Inflammatory macrophage treated with lipopolysaccharide for 1 hour (primary cell): ENCODE measurements around the gene MUC12.
"Not testable (repeated sequence)": the region's sequence is repeated elsewhere in the genome, so short reads cannot be mapped to it uniquely, and the experiment has no call there.

Source experiments
- DNase-seq, 2 donors: peaks; one replicate each; pipeline ENCODE4 v3.0.0-alpha.2; 2020 to 2022

The MUC12 gene

DNA sequence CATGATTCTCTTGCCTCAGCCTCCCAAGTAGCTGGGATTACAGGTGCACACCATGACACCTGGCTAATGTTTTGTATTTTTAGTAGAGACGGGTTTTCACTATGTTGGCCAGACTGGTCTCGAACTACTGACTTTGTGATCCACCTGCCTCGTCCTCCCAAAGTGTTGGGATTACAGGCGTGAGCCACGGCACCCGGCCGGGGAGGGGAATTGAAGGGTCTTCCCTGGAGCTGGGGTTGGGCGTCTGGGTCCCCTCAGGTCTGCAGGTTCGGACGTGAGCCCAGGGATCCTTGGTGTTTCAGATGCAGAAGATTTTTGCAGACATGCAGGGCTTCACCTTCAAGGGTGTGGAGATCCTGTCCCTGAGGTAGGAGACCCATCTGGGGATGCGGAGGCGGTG lies 6.0 kb upstream of the MUC12 start:
- DNase-seq, result no peak

DNA sequence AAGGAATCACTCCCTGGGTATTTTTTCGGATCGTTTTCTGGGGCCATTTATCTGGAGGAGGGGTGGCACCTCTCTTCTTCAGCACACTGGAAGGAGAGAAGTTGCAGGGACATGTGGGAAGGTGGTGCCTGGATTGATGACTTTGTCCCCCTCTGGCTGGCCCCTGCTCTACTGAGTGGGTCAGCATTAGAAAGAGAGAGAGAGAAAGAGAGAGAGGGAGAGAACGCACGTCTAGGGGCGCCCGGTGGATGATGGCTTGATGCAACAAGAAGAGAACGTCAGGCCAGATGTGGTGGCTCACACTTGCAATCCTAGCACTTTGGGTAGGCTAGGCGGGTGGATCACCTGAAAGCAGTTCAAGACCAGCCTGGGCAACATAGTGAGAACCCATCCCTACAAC lies 5.5 kb upstream of the MUC12 start:
- DNase-seq, result no peak

DNA sequence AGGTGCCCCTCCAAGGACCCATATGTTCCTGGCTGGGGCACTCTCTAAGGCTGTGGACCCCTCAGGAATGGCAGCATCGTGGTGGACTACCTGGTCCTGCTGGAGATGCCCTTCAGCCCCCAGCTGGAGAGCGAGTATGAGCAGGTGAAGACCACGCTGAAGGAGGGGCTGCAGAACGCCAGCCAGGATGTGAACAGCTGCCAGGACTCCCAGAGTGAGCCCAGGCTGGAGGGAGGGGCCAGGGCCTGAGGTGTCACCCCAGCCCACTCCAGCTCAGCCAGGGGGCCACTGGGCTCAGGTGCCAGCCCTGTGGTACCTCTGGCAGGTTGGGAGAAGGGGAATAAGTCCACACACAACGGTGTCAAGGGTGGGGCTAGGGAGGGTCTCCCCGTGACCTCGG lies 4.7 kb upstream of the MUC12 start:
- DNase-seq, result no peak

DNA sequence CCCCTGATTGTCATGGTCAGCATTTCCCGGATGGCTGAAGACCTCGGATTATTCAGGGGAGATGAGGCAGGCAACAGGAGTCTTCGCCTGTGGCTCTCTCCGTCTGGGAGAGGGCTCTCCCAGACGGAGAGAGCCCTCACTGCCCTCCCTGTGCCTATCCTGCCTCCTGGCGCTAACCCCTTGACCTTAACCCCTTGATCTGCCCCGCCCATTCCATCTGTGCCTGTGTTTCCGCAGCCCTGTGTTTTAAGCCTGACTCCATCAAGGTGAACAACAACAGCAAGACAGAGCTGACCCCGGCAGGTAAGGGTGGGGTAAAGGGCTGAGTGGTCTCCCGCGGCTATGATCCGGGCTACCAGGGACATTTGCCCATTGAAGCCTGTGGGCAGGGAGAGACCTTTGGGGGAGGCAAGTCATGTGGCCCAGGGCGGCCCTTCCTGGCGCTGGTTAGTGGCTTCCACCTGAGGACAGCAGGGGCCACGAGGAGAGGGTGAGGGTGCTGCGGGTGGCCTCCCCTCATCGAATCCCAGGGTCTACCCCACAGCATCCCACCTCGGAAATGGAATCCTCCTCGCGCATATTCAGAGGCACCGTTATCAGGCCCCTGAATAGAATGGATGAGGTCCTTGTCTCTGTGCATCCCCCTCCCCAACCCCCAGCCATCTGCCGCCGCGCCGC lies 4.2 kb upstream of the MUC12 start:
- DNase-seq, result no peak

DNA sequence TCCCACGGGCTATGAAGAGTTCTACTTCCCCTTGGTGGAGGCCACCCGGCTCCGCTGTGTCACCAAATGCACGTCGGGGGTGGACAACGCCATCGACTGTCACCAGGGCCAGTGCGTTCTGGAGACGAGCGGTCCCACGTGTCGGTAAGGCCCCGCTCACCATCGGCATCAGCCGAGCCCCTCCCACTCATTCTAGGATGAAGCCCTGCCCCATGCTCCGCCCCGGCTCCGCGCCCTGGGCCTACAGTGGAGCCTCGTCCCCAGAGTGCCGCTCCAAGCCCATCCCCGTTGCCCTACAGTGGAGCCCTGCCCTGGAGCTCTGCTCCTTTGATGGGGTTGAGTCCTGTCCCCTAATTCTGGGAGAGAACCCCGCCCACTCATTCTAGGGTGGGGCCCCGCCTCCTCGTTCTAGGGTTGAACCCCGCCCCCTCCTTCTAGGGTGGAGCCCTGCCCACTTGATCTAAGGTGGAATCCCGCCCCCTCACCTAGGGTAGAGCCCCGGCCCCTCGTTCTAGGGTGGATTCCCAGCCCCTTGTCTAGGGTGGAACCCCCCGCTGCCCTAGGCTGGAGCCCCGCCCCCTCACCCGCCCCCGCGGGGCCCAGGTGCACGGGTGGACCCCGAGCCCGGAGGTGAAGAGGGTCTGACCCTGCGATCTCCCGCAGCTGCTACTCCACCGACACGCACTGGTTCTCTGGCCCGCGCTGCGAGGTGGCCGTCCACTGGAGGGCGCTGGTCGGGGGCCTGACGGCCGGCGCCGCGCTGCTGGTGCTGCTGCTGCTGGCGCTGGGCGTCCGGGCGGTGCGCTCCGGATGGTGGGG lies 3.4 kb upstream of the MUC12 start:
- DNase-seq, result peak; percentile 47 to 89

DNA sequence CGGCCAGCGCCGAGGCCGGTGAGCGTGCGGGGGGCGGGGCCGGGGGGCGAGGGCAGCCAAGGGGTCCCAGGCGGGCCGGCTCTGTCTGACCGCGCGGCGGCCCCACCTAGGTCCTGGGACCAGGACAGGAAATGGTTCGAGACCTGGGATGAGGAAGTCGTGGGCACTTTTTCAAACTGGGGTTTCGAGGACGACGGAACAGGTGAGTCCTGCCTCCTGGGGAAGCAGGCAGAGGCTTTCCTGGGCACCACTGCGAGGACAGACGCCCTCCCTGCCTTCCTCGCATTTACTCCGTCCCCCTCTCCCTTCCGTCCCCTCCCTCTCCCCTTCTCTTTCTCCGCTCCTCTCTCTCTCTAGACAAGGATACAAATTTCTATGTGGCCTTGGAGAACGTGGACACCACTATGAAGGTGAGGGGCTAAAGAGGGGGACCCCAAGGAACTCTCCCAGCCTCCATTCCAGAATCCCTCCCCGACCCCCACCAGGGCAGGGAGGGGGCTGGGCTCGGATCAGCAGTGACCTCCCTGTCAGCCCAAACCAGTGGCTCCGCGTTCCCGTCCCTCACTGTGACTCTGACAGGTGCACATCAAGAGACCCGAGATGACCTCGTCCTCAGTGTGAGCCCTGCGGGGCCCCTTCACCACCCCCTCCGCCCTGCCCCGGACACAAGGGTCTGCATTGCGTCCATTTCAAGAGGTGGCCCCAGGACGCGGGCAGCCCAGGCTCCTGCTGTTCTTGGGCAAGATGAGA lies 2.6 kb upstream of the MUC12 start:
- no peak for DNase-seq

DNA sequence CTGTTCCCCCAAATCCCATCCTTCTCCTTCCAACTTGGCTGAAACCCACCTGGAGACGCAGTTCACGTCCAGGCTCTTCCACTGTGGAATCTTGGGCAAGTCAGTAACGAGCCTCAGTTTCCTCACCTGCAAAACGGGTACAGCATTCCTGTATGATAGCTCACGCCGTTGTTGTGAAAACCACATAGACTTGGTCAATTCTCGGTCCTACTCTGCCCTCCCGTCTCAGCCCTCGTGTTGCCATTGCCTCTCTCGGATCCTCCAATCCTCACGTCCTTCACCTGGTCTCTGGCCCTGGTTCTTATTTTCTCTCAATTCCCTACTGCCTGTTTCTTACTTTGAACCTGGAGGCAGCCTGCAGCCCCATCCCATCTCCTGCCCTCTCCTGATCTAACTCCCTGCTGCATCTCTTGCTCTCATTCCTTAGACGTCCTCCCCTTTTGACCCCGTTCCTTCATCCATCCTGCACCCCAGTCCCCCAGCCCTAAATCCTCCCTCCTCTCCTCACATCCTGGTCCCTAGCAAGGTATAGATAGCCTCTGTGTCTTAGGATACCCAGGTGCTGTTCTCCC lies 2.0 kb upstream of the MUC12 start:
- no peak for DNase-seq

DNA sequence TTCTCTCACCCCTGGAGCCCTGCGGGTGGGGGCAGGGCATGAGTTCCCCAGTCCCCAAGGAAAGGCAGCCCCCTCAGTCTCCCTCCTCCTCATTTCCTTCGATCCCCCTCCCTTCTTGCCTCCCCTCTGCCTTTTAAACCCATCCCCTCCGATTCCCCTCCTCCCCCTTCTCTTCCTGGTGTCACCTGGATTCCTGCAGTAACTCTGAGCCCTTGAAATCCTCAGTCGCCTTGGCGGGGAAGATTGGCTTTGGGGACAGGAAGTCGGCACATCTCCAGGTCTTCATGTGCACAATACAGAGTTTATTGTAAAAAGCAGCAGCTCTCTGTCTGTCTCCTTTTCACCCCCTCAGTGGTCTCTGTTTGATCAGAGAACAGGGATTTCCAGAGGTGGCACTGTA lies 1.3 kb upstream of the MUC12 start:
- DNase-seq, result no peak

DNA sequence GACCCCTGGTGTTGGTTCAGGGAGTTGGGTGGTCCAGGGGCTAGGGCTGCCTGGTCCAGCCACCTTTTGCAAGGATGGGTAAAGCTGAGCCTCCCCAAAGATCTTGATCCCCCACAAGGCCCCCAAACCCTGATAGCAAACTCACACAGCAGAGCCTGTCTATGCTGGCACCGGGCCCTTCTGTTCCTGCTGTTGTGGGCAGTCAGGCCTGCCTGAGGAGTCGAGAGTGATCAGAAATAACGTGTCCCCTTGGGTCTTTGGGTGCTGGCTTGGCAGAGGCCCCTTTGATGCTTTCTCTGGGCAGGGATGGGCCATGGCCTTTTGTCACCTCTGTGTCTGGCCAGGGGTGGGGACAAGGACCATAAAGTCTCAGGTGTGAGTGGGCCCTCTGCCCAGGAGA lies 715 bp upstream of the MUC12 start:
- no peak for DNase-seq

DNA sequence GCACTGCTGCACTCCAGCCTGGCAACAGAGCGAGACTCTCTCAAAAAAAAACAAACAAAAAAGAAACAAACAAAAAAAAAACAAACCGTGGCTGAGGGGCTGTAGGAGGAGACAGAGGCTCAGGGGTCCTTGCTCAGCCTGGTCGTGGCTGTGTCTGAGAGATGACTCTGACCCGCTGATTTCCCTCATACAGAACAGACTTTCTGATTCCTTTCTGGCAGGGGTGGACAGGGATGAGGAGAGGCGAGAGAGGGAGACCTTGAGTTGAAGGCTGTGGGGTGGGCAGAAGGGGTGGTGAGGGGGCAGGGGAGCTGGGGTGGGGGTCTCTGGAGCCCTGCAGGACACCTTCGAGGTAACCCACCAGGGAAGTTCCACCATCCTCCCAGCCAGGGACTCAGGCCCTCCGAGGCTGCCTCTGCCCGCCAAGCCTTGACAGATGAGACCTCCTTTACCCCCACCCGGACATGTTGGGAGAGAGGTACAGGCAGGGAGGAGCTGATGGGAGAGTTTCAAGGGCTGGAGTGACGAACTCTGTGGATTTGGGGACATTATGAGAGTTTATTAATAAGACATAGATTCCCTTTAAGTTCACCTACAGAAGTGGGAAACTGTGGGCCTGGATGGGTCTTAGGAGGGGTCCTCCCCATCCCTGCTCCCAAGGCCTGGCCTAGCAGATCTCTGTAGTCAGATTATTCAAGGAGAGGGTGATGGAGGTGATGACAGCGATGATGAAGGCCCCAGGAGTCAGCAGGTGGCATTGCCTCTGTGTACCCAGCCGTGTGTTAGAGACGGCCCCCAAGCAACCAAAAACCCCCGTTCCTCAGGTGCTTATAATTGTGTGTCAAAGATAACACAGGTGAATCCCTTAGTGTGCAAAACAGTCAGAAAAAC lies 2.0 kb downstream of the MUC12 start:
- DNase-seq, result no peak

DNA sequence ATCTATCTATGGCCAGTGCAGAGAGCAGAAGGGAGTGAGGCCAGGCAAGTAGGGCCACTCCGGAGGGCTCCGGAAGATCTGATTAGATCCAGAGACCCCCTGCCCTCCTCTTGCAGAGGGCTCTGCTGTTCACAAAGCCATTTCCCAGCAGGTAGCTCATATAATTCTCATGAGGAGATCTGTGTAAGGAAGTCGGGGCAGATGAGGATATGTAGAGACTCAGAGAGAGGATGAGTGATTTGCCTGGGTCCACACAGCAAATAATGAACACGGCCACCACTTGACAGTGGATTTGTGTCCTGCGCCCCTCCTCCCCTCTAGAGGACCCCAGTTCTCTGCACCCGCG lies 2.6 kb downstream of the MUC12 start:
- no peak for DNase-seq

DNA sequence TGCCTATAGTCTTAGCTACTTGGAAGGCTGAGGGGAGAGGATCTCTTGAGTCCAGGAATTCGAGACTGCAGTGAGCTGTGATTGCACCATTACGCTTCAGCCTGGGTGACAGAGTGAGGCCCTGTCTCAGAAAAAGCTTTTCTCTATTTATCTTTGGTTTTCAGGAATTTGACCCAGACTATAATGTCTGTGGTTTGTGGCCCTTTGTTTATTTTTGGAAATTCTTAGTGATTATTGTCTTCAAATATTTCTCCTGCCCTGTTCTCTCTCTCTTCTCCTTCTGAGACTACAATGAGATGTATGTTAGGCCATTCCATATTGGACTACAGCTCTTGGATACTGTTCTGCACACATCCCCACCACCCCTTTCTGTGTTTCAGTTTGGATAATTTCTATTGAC lies 4.7 kb downstream of the MUC12 start:
- DNase-seq, result no peak

DNA sequence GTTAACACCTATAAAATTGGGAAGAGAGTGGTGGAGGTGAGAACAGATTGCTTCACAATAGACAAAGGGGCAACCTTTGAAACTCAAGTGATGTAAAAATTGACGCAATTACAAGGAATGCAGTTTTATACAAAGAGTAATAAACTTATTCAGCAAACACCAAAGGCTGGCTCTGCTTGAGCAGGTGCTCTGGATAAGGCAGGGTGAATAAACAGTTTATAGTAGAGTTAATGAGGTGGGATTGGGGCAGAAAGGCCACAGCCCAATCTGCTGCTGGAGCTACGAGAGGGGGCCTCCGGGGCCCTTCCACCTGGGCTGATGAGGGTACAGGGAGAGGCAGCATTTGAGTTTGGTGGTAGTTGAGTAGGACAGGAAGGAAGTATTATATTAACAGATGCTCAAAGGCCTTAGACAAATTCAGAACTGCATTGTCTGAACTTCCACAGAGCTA lies 6.0 kb downstream of the MUC12 start:
- no peak for DNase-seq

DNA sequence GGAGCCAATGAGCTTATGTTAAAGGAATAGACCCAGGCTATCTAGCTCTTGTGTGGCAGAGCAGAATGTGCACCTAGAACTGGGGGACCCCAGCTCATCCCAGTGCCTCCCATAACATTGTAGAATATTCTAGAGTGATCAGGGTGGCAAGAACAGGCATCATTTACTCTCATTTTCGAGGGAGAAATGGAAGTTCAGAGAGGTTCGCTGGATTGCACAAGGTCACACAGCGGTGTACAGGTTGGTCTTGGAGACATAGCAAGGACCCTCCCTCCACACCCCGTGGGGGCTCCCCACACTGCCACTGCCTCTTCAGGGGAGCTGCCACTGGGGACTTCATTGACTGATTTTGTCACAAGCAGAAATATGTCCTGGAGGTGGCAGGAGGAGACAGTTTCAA lies 8.9 kb downstream of the MUC12 start:
- no peak for DNase-seq

DNA sequence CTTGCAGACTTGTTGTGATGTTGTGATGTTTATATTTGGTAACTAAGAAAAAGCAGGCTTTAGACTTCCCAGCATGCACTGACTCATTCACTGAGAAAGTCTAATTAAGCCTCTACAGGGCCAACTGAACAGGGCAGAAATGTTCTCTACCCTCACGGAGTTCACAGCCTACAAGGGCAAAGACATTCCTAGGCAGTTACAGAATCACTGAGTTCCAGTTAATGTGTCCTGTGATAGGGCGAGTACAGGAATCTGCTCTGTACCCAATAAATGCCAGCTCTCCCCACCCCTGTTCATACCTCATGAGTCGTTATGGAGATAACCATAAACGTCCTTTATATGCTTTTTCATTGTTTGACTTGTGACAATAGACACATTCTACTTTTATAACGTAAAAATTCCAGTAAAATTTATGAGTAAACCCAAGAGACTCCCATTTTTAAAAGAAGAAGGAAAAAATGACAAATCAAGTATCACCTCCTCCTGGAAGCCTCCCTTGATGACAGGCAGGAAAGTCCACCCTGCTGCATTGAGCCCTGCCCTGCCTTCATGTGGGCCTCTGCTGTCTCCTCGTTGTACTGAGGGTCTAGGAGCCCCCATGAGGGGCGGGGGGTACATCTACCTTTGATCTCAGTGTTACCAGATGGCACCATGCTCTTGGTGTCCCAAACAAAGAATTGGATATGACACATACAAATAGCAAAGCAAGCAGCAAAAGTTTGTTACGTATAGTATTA lies 14.3 kb downstream of the MUC12 start:
- no peak for DNase-seq

DNA sequence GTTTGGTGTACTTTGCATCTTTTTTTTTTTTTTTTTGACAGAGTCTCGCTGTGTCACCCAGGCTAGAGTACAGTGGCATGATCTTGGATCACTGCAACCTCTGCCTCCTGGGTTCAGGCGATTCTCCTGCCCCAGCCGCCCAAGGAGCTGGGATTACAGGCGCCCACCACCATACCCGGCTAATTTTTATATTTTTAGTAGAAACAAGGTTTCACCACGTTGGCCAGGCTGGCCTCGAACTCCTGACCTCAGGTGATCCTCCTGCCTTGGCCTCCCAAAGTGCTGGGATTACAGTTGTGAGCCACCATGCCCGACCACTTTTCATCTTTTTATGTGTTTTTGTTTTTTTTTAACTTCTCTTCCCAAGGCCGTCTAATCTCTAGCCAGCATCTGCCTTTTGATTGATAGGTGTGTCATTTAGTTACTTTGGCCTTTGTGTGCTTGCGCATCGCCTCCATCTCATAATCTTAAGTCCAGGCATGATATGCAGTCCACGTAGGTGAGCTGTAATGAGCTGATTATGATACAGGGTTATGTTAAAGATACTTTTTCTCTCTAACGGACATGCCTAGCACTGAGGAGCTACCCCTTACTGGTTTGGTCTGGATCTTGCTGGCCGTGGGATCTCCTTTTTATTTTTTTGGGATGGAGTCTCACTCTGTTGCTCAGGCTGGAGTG lies 15.0 kb downstream of the MUC12 start:
- DNase-seq, result not testable (repeated sequence)

DNA sequence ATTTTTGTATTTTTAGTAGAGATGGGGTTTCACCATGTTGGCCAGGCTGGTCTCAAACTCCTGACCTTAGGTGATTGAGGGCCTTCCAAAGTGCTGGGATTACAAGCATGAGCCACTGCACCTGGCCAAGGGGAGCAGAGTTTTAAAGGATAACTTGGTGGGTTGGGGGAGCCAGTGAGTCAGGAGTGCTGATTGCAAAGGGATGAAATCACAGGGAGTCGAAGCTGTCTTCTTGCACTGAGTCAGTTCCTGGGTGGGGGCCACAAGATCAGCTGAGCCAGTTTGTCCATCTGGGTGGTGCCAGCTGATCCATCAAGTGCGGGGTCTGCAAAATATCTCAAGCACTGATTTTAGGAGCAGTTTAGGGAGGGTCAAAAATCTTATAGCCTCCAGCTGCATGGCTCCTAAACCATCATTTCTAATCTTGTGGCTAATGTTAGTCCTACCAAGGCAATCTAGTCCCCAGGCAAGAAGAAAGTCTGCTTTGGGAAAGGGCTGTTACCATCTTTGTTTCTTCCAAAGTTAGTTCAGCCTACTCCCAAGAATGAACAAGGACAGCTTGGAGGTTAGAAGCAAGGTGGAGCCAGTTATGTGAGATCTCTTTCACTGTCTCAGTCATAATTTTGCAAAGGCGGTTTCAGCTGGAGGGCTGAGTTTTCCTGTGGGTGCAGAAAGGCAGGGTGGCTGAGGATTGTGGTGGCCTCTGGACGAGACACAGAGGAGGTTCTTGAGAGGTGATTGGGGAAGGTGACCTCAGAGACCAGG lies 15.8 kb downstream of the MUC12 start:
- DNase-seq, result not testable (repeated sequence)

DNA sequence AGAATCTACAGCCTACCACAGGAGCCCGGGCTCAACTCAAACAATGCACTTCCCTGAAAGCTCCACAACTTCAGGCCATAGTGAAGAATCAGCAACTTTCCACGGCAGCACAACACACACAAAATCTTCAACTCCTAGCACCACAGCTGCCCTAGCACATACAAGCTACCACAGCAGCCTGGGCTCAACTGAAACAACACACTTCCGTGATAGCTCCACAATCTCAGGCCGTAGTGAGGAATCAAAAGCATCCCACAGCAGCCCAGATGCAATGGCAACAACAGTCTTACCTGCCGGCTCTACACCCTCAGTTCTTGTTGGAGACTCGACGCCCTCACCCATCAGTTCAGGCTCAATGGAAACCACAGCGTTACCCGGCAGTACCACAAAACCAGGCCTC lies 22.3 kb downstream of the MUC12 start:
- no peak for DNase-seq

DNA sequence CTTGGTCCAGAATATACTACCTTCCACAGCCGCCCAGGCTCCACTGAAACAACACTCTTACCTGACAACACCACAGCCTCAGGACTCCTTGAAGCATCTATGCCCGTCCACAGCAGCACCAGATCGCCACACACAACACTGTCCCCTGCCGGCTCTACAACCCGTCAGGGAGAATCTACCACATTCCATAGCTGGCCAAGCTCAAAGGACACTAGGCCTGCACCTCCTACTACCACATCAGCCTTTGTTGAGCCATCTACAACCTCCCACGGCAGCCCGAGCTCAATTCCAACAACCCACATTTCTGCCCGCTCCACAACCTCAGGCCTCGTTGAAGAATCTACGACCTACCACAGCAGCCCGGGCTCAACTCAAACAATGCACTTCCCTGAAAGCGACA lies 22.9 kb downstream of the MUC12 start:
- DNase-seq, result not testable (repeated sequence)

DNA sequence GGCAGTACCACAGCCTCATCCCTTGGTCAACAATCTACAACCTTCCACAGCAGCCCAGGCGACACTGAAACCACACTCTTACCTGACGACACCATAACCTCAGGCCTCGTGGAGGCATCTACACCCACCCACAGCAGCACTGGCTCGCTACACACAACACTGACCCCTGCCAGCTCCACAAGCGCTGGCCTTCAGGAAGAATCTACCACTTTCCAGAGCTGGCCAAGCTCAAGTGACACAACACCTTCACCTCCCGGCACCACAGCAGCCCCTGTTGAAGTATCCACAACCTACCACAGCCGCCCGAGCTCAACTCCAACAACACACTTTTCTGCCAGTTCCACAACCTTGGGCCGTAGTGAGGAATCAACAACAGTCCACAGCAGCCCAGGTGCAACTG lies 25.3 kb downstream of the MUC12 start:
- DNase-seq, result not testable (repeated sequence)
